ENCODE results near the gene UQCC3.

GRCh38 chr11:62678433-62678769 is 6.9 kb downstream of the UQCC3 start:
- TF ChIP-seq, protein P1, sequence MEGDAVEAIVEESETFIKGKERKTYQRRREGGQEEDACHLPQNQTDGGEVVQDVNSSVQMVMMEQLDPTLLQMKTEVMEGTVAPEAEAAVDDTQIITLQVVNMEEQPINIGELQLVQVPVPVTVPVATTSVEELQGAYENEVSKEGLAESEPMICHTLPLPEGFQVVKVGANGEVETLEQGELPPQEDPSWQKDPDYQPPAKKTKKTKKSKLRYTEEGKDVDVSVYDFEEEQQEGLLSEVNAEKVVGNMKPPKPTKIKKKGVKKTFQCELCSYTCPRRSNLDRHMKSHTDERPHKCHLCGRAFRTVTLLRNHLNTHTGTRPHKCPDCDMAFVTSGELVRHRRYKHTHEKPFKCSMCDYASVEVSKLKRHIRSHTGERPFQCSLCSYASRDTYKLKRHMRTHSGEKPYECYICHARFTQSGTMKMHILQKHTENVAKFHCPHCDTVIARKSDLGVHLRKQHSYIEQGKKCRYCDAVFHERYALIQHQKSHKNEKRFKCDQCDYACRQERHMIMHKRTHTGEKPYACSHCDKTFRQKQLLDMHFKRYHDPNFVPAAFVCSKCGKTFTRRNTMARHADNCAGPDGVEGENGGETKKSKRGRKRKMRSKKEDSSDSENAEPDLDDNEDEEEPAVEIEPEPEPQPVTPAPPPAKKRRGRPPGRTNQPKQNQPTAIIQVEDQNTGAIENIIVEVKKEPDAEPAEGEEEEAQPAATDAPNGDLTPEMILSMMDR (IDR thresholded peaks at IDR 0.05), result no peak
- no peak for TF ChIP-seq POLR2A (IDR thresholded peaks at IDR 0.05)
